Measurements from ENCODE around the gene PROCA1. TPM values are rescaled to one million over a fixed set of nuclear protein-coding genes. Genes with fewer than 3 reads are reported as not detected.

The PROCA1 gene
- total RNA-seq, 1 donor from 2014 or later: 12.5 TPM

DNA sequence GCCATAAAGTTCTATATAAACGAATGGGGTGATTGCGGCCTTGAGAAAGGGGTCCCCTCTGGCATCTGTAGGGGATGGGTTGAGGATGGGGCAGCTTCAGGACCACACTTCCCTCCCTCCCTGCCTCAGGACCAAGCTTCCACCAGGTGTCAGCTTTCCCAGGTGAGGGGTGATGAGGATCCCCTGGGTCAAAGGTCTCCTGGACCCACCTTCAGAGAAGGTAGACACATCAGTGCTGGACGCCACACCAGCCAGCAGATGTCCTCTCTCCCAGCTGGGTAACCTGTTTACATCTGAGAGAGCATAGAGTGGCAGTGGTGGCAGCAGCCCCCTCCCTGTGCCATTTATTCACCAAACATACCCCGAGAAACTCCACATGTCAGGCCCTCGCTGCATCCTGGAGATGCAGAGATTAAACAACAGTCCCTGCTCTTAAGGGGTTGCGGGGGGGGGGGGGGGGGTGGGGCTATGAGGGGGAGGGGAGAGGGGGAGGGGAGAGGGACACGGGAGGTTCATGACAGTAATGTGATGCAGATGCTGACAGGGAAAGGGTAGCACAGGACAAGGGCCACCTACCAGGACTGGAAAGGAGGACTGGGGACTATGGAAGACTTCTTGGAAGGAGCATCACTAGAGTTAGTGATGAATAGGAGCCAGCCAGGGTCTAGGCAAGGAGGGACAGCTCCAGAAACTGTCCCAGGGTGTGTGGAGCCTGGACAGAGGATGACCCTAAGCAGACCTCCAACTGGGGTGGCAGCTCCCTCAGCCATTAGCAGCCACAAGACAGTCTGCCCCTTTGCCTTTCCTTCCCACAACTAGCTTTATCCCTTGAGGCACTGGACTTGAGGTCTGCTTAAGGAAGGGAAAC lies 5.0 kb downstream of the PROCA1 start:
- peak overlapping the region; percentile 2 for H3K27ac Mint-ChIP-seq
- peaks cover 8% of the 10 kb centered on the region for H3K36me3 Mint-ChIP-seq
- Histone ChIP-seq H3K27ac (no peak overlapping the region), H3F3A (ENCODE audit: low read depth) (peaks cover 50% of the 10 kb centered on the region), H2AFZ (replicated peaks) (no peak overlapping the region), H3K79me2 (ENCODE audit: low read depth) (peaks cover 23% of the 10 kb centered on the region), H3K27me3 (no peaks in the 10 kb centered on the region), H3K4me1 (peaks cover 19% of the 10 kb centered on the region), H3K4me2 (no peak overlapping the region), H4K20me1 (ENCODE audit: low read depth) (peaks cover 37% of the 10 kb centered on the region), H3K9me3 (ENCODE audit: low read depth) (no peaks in the 10 kb centered on the region), H3K36me3 (no peaks in the 10 kb centered on the region), H3K9ac (no peak overlapping the region), H3K4me3 (no peak overlapping the region)
- H3K27me3 Mint-ChIP-seq (ENCODE audit: insufficient read depth, low read depth): peaks cover 11% of the 10 kb centered on the region
- H3K9me3 Mint-ChIP-seq: no peaks in the 10 kb centered on the region
- DNase-seq (ENCODE audit: low spot score): no peak
- H3K4me1 Mint-ChIP-seq: peaks cover 34% of the 10 kb centered on the region
- H3K4me3 Mint-ChIP-seq: no peak overlapping the region
- TF ChIP-seq, protein P1, sequence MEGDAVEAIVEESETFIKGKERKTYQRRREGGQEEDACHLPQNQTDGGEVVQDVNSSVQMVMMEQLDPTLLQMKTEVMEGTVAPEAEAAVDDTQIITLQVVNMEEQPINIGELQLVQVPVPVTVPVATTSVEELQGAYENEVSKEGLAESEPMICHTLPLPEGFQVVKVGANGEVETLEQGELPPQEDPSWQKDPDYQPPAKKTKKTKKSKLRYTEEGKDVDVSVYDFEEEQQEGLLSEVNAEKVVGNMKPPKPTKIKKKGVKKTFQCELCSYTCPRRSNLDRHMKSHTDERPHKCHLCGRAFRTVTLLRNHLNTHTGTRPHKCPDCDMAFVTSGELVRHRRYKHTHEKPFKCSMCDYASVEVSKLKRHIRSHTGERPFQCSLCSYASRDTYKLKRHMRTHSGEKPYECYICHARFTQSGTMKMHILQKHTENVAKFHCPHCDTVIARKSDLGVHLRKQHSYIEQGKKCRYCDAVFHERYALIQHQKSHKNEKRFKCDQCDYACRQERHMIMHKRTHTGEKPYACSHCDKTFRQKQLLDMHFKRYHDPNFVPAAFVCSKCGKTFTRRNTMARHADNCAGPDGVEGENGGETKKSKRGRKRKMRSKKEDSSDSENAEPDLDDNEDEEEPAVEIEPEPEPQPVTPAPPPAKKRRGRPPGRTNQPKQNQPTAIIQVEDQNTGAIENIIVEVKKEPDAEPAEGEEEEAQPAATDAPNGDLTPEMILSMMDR (IDR thresholded peaks at IDR 0.05): no peak
- TF ChIP-seq EZH2 (IDR thresholded peaks at IDR 0.05): no peak
- no peak for TF ChIP-seq EZH2phosphoT487 (IDR thresholded peaks at IDR 0.05)

GRCh38 chr17:28705728-28706334 lies 5.9 kb downstream of the PROCA1 start:
- Mint-ChIP-seq H3K4me1 (peaks cover 36% of the 10 kb centered on the region), H3K36me3 (peaks cover 13% of the 10 kb centered on the region), H3K4me3 (no peak overlapping the region), H3K27me3 (ENCODE audit: insufficient read depth, low read depth) (peaks cover 13% of the 10 kb centered on the region), H3K27ac (peak overlapping the region; percentile 78), H3K9me3 (no peaks in the 10 kb centered on the region)
- no peaks in the 10 kb centered on the region for H3K27me3 ChIP-seq
- TF ChIP-seq, protein P1 (IDR thresholded peaks at IDR 0.05): no peak
- TF ChIP-seq EZH2phosphoT487 (IDR thresholded peaks at IDR 0.05) (no peak), EZH2 (IDR thresholded peaks at IDR 0.05) (no peak)
- H3K4me1 ChIP-seq: peaks cover 20% of the 10 kb centered on the region
- H3F3A ChIP-seq (ENCODE audit: low read depth): peaks cover 43% of the 10 kb centered on the region
- peaks cover 23% of the 10 kb centered on the region for H3K79me2 ChIP-seq (ENCODE audit: low read depth)
- H3K4me2 ChIP-seq: no peak overlapping the region
- H3K27ac ChIP-seq: peak overlapping the region; percentile 63
- no peaks in the 10 kb centered on the region for H3K36me3 ChIP-seq
- no peak overlapping the region for H2AFZ ChIP-seq (replicated peaks)
- peaks cover 40% of the 10 kb centered on the region for H4K20me1 ChIP-seq (ENCODE audit: low read depth)
- H3K9ac ChIP-seq: peak overlapping the region; percentile 37
- no peak overlapping the region for H3K4me3 ChIP-seq
- no peak for DNase-seq (ENCODE audit: low spot score)
- H3K9me3 ChIP-seq (ENCODE audit: low read depth): no peaks in the 10 kb centered on the region

DNA sequence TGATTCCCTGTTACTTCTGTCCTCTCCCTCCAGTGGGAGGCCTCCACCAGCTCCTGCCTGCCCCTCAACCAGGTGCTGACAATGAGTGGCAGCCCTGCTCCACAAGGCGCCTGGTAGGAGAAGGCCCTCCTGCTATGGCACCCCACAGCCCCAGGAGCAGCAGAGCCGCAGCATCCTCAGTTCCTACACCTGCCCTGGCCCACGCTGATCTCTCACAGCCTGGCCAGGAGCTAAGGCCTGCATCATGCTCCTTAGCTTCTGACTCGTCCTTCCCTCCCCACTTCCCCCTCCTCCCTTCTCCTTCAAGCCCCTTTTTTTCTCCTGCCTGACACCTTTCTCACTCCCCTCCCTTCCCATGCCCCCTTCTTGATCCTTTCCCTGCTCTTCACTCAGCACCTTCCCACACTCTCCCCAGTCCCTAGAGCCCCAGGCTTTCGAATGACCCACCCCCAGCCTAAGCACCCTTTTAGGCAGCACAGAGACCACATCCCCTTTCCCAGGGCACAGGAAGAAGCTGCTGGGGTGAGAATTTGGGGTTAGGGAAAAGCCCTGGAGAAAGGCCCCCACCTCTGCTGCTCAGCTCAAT lies 6.5 kb downstream of the PROCA1 start:
- no peaks in the 10 kb centered on the region for H3K36me3 ChIP-seq
- Mint-ChIP-seq H3K27me3 (ENCODE audit: insufficient read depth, low read depth) (peaks cover 13% of the 10 kb centered on the region), H3K27ac (peak overlapping the region; percentile 78), H3K4me1 (peaks cover 34% of the 10 kb centered on the region), H3K4me3 (no peak overlapping the region), H3K36me3 (peaks cover 16% of the 10 kb centered on the region), H3K9me3 (no peaks in the 10 kb centered on the region)
- DNase-seq (ENCODE audit: low spot score): no peak
- H3K9me3 ChIP-seq (ENCODE audit: low read depth): no peaks in the 10 kb centered on the region
- H3K9ac ChIP-seq: peak overlapping the region; percentile 37
- H4K20me1 ChIP-seq (ENCODE audit: low read depth): peaks cover 40% of the 10 kb centered on the region
- H3K27me3 ChIP-seq: no peaks in the 10 kb centered on the region
- H3K27ac ChIP-seq: peak overlapping the region; percentile 63
- H3K4me1 ChIP-seq: peaks cover 20% of the 10 kb centered on the region
- peaks cover 18% of the 10 kb centered on the region for H3K79me2 ChIP-seq (ENCODE audit: low read depth)
- H3F3A ChIP-seq (ENCODE audit: low read depth): peaks cover 37% of the 10 kb centered on the region
- no peak overlapping the region for H2AFZ ChIP-seq (replicated peaks)
- no peak overlapping the region for H3K4me2 ChIP-seq
- TF ChIP-seq EZH2 (IDR thresholded peaks at IDR 0.05): no peak
- TF ChIP-seq, protein P1 (IDR thresholded peaks at IDR 0.05): no peak
- no peak for TF ChIP-seq EZH2phosphoT487 (IDR thresholded peaks at IDR 0.05)
- no peak overlapping the region for H3K4me3 ChIP-seq
